ENCODE results near the gene TSPAN2. TPM values are rescaled to one million over a fixed set of nuclear protein-coding genes. Genes with fewer than 3 reads are reported as not detected.

Gene TSPAN2
- polyA plus RNA-seq, 1 of the 3 experiments (the other 2 are of a cell fraction): 0.23 TPM

DNA sequence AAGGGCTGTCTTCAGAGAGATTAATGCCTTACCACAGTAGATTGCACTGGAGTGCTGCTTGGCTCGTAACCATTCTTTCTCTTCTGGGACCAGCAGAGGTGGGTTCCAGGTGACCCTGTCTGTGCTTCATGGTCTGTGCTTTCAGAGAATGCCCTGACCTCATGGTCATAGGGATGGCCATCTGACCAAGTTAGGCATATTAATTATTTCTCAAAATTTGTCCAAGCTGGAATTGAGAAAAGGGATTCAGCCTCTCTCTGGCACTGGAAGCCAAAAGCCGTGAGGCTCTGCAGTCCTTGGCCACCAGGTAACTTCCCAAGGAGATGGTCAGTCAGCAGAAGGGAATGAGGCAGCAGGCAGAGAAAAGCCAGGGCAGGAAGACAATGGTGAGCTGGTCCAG is 37.2 kb upstream of the TSPAN2 start:
- peaks cover 0 to 4% of the 10 kb centered on the region in 2 experiments; a peak in 1 of 4 replicates for H3K4me1 ChIP-seq (ENCODE audit: control insufficient read depth in 1 of 2, insufficient read depth in 2 of 2, low read depth in 1 of 2, low read length in 1 of 2)
- TF ChIP-seq TEAD4 (IDR thresholded peaks at IDR 0.05; ENCODE audit: borderline replicate concordance, insufficient read depth) (no peak), NRF1 (IDR thresholded peaks at IDR 0.05; ENCODE audit: low read depth, low read length) (no peak), RCOR1 (IDR thresholded peaks at IDR 0.05; ENCODE audit: low read length) (no peak), RXRA (IDR thresholded peaks at IDR 0.05; ENCODE audit: borderline replicate concordance, low read depth) (no peak), RFX5 (IDR thresholded peaks at IDR 0.05; ENCODE audit: low read length) (no peak), RAD21 (IDR thresholded peaks at IDR 0.05; ENCODE audit: low read length) (no peak), CHD2 (IDR thresholded peaks at IDR 0.05; ENCODE audit: low read length, partially characterized antibody) (no peak), SMC3 (IDR thresholded peaks at IDR 0.05; ENCODE audit: low read depth, low read length) (no peak), JUND (IDR thresholded peaks at IDR 0.05) (no peak), FOSL2 (IDR thresholded peaks at IDR 0.05; ENCODE audit: borderline replicate concordance, low read depth) (no peak), EP300 (IDR thresholded peaks at IDR 0.05; ENCODE audit: borderline replicate concordance in 1 of 2, low read depth in 1 of 2, low read length in 1 of 2) (no peak), YY1 (IDR thresholded peaks at IDR 0.05; ENCODE audit: low read depth) (no peak), MEF2A (IDR thresholded peaks at IDR 0.05; ENCODE audit: borderline replicate concordance, low read depth) (no peak), FOXM1 (IDR thresholded peaks at IDR 0.05; ENCODE audit: low read depth) (no peak)
- TF ChIP-seq, protein P1, sequence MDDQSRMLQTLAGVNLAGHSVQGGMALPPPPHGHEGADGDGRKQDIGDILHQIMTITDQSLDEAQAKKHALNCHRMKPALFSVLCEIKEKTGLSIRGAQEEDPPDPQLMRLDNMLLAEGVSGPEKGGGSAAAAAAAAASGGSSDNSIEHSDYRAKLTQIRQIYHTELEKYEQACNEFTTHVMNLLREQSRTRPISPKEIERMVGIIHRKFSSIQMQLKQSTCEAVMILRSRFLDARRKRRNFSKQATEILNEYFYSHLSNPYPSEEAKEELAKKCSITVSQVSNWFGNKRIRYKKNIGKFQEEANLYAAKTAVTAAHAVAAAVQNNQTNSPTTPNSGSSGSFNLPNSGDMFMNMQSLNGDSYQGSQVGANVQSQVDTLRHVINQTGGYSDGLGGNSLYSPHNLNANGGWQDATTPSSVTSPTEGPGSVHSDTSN (IDR thresholded peaks at IDR 0.05): no peak
- TF ChIP-seq, protein P2, sequence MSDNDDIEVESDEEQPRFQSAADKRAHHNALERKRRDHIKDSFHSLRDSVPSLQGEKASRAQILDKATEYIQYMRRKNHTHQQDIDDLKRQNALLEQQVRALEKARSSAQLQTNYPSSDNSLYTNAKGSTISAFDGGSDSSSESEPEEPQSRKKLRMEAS (IDR thresholded peaks at IDR 0.05; ENCODE audit: low read depth): no peak
- DNase-seq: no peak
- H3K79me2 ChIP-seq (ENCODE audit: insufficient read depth): no peaks in the 10 kb centered on the region
- H3K4me2 ChIP-seq: no peak overlapping the region
- no peaks in the 10 kb centered on the region for H3K36me3 ChIP-seq (replicated peaks in 1 of 2; ENCODE audit: control insufficient read depth in 1 of 2, insufficient read depth in 2 of 2, low read length in 1 of 2)
- WGBS (ENCODE audit: low lambda C conversion rate): 92% methylated on average over 2 of the region's 2 CpGs
- no peaks in the 10 kb centered on the region for H3F3A ChIP-seq (replicated peaks; ENCODE audit: insufficient read depth)
- ChIA-PET POLR2A (no interaction called here), CTCF (interaction anchor here (3.3 to 7.6 kb wide), 3 partner anchors 12 to 469 kb away, joined by 13 to 36 read pairs (median 29); no protein-coding TSS in a partner anchor)
- H3K4me3 ChIP-seq (ENCODE audit: low read depth in 2 of 2, low read length in 1 of 2): no peak overlapping the region
- H3K27me3 ChIP-seq (ENCODE audit: insufficient read depth): no peaks in the 10 kb centered on the region
- H3K27ac ChIP-seq (ENCODE audit: low read depth in 2 of 2, low read length in 1 of 2): no peak overlapping the region
- H2AFZ ChIP-seq (ENCODE audit: low read depth): no peak overlapping the region
- H3K9ac ChIP-seq: no peak overlapping the region
- H4K20me1 ChIP-seq (ENCODE audit: insufficient read depth): no peaks in the 10 kb centered on the region
- H3K9me2 ChIP-seq: no peaks in the 10 kb centered on the region
- H3K9me3 ChIP-seq: no peaks in the 10 kb centered on the region

DNA sequence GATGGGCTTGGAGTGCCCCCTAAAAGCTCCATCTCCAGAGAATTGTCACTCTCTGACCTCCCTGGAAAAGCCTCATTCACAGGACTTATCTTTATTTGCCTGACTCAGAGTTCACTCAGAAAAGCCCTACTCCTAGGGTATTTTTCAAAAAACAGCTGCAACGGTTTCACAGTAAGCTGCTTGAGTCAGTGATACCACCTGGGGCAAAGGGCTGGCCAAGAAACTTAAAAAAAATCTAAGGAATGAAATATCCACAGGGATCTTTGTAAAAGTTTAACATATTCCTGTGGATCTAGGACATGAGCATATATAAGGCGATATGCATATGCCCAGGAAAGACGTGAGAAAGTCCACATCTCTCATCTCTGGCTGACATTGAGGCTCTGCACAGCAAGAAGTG is 33.8 kb upstream of the TSPAN2 start:
- Histone ChIP-seq H3K4me1 (ENCODE audit: control insufficient read depth in 1 of 2, insufficient read depth in 2 of 2, low read depth in 1 of 2, low read length in 1 of 2) (no peaks in the 10 kb centered on the region), H3K27me3 (ENCODE audit: insufficient read depth) (no peaks in the 10 kb centered on the region), H3K36me3 (replicated peaks in 1 of 2; ENCODE audit: control insufficient read depth in 1 of 2, insufficient read depth in 2 of 2, low read length in 1 of 2) (no peaks in the 10 kb centered on the region), H3K9me2 (no peaks in the 10 kb centered on the region), H3K79me2 (ENCODE audit: insufficient read depth) (no peaks in the 10 kb centered on the region), H3F3A (replicated peaks; ENCODE audit: insufficient read depth) (no peaks in the 10 kb centered on the region), H2AFZ (ENCODE audit: low read depth) (no peak overlapping the region), H4K20me1 (ENCODE audit: insufficient read depth) (no peaks in the 10 kb centered on the region), H3K4me2 (no peak overlapping the region), H3K9ac (no peak overlapping the region), H3K9me3 (peaks cover 6% of the 10 kb centered on the region; the same call in 1 of the 2 replicates), H3K27ac (ENCODE audit: low read depth in 2 of 2, low read length in 1 of 2) (no peak overlapping the region), H3K4me3 (ENCODE audit: low read depth in 2 of 2, low read length in 1 of 2) (no peak overlapping the region)
- POLR2A ChIA-PET: no interaction called here
- WGBS (ENCODE audit: low lambda C conversion rate): 22% methylated on average over 3 of the region's 3 CpGs
- DNase-seq: no peak
- CTCF ChIA-PET: interaction anchor here (0.6 to 7.6 kb wide), 6 partner anchors 10 to 679 kb away, joined by 3 to 36 read pairs (median 9); no protein-coding TSS in a partner anchor
- TF ChIP-seq TEAD4 (IDR thresholded peaks at IDR 0.05; ENCODE audit: borderline replicate concordance, insufficient read depth): no peak
- no peak for TF ChIP-seq RXRA (IDR thresholded peaks at IDR 0.05; ENCODE audit: borderline replicate concordance, low read depth)
- no peak for TF ChIP-seq TCF12 (IDR thresholded peaks at IDR 0.05)
- TF ChIP-seq, protein P3, sequence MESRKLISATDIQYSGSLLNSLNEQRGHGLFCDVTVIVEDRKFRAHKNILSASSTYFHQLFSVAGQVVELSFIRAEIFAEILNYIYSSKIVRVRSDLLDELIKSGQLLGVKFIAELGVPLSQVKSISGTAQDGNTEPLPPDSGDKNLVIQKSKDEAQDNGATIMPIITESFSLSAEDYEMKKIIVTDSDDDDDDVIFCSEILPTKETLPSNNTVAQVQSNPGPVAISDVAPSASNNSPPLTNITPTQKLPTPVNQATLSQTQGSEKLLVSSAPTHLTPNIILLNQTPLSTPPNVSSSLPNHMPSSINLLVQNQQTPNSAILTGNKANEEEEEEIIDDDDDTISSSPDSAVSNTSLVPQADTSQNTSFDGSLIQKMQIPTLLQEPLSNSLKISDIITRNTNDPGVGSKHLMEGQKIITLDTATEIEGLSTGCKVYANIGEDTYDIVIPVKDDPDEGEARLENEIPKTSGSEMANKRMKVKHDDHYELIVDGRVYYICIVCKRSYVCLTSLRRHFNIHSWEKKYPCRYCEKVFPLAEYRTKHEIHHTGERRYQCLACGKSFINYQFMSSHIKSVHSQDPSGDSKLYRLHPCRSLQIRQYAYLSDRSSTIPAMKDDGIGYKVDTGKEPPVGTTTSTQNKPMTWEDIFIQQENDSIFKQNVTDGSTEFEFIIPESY (IDR thresholded peaks at IDR 0.05; ENCODE audit: borderline replicate concordance, low read depth): no peak
- TF ChIP-seq MXI1 (IDR thresholded peaks at IDR 0.05; ENCODE audit: low read depth, low read length): no peak
- TF ChIP-seq, protein P1 (IDR thresholded peaks at IDR 0.05): no peak
- TF ChIP-seq NFIC (IDR thresholded peaks at IDR 0.05; ENCODE audit: borderline replicate concordance): no peak
- no peak for TF ChIP-seq ELF1 (IDR thresholded peaks at IDR 0.05)
- TF ChIP-seq RCOR1 (IDR thresholded peaks at IDR 0.05; ENCODE audit: low read length): no peak
- no peak for TF ChIP-seq SMC3 (IDR thresholded peaks at IDR 0.05; ENCODE audit: low read depth, low read length)
- TF ChIP-seq MEF2A (IDR thresholded peaks at IDR 0.05; ENCODE audit: borderline replicate concordance, low read depth): no peak
- TF ChIP-seq CHD2 (IDR thresholded peaks at IDR 0.05; ENCODE audit: low read length, partially characterized antibody): no peak
- TF ChIP-seq, protein P4, sequence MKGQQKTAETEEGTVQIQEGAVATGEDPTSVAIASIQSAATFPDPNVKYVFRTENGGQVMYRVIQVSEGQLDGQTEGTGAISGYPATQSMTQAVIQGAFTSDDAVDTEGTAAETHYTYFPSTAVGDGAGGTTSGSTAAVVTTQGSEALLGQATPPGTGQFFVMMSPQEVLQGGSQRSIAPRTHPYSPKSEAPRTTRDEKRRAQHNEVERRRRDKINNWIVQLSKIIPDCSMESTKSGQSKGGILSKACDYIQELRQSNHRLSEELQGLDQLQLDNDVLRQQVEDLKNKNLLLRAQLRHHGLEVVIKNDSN (IDR thresholded peaks at IDR 0.05; ENCODE audit: borderline replicate concordance, low read depth): no peak
- TF ChIP-seq JUND (IDR thresholded peaks at IDR 0.05): no peak
- TF ChIP-seq YY1 (IDR thresholded peaks at IDR 0.05; ENCODE audit: low read depth): no peak
- no peak for TF ChIP-seq EZH2phosphoT487 (IDR thresholded peaks at IDR 0.05; ENCODE audit: borderline replicate concordance, low read depth)
- no peak for TF ChIP-seq TAF1 (IDR thresholded peaks at IDR 0.05; ENCODE audit: borderline replicate concordance, low read depth, low read length)
- no peak for TF ChIP-seq RFX5 (IDR thresholded peaks at IDR 0.05; ENCODE audit: low read length)
